PC-9 (cell line): ENCODE data around the gene GPR12.

ENCODE experiments used
- CTCF ChIP-seq: fragments of 200-600 bp; sonication (generic); conservative IDR thresholded peaks from 2 replicates; pipeline ENCODE4 v1.6.1; 2017; ENCODE audit warnings: mixed run types, antibody characterized with exemption, mild to moderate bottlenecking, moderate library complexity
- EZH2 ChIP-seq: fragments of 200-600 bp; sonication (generic); IDR thresholded peaks from 2 replicates; pipeline ENCODE4 v1.8.0; 2017; ENCODE audit warnings: antibody characterized with exemption, low read depth

GRCh38 chr13:26705536-26705935 is 55.0 kb downstream of the GPR12 start:
- TF ChIP-seq CTCF, result no peak
- no peak for TF ChIP-seq EZH2
